GM19328 (cell line): ENCODE results near the gene IL1RAPL2.
"Not testable (repeated sequence)": the region's sequence is repeated elsewhere in the genome, so short reads cannot be mapped to it uniquely, and the experiment has no call there.

Experiments used
- ATAC-seq: cut with Tn5 transposase; IDR thresholded peaks from one replicate; pipeline ENCODE4 v1.9.1; 2021; ENCODE audit warnings: mild to moderate bottlenecking, moderate library complexity; ENCODE audit not compliant: unreplicated experiment

The IL1RAPL2 gene

DNA sequence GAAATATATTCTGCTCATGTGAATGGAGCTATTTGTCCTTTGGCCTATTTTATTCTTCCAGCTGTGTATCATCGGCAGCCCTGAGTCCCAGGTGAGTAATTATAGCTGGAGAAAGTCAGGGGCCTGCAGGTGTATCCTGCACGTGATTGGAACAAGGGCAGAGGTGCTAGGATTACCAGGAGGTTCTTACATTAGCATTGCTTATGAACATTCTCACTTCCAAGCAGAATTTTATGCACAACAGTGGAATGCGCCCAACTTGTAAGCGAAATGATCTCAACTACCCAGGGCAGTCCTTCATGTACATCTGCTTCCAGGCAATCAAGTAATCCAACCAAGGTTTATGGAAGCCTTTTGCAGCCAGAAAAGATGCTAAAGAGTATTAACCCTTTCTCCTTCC, 1187.4 kb downstream of the IL1RAPL2 start:
- ATAC-seq: no peak

DNA sequence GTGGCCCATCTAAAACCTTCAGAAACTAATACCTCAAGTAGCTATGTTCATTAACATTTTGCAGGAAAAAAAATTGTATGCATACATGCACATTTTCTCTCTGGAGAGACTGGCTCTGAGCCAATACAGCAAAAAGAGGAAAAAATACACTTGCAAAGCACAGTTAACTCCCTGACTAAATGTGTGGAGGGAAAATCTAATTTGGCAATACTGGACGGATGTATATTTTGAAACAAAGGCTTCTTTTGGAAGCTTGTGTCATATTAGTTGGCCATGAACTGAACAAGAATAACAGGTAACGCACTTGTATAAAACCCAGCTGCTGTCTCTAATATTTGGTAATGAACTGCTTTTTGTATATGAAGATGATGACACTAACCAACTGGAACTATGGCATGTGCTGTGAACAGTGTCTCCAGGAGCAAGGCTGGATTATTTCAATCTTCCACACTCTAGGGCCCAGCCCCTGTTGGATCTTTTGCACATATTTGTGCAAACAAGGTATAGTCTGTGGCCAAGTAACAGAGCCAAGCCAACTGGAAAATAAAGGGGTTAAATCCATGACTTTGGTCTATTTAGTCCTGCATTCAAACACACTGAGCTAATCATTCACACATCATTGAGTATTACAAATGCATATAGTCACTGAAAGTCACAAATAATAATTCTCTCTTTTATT, 1188.4 kb downstream of the IL1RAPL2 start:
- ATAC-seq: no peak

DNA sequence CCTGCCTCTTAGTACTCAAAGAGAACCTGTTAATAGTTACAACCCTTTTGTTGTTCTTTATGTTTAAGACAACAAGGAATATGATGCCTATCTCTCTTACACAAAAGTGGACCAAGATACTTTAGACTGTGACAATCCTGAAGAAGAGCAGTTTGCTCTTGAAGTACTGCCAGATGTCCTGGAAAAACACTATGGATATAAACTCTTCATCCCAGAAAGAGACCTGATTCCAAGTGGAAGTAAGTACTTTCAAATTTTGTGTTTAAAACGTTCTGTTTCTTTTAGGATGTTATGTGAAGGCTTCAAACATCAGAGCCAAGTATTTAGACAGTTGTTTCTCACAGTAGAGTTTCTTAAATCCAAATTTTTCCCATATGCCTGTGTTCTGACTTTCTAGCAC, 1189.1 kb downstream of the IL1RAPL2 start:
- ATAC-seq: no peak

DNA sequence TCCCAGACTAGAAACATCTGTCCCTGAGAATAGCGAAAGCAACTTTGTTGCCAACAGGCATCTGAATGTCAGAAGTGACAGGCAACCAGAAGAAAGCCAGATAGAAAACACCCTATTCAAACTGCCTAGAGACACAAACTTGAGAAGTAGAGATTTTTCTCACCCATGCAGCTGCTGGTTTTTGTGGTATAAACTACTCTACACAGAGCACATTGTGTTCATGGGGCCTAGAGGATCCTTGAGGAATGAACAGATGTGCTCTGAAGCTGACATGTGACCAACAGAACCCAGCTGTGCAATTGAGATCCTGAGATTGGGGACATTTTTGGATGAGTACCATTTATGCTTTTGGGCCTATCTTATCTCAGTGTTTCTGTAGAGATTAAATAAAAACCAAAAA, 1192.8 kb downstream of the IL1RAPL2 start:
- ATAC-seq: no peak

DNA sequence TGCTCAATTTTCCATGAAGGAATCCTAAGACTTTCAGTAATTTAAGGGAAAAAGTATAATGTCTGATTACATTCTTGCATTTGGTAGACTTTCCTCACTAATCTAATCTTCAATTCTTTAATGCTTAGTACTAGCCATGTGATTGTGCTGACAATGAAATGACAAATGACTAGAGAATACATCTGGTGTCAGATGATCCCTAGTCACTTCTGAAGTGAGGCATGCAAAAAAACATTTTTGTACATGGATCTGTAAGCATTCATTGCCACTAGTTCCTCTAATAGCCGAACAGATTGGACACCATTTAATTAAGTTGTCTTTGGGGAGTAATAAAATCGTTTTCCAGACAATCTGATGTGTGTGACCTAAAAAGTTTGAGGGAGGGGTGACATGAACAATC, 1193.6 kb downstream of the IL1RAPL2 start:
- ATAC-seq: no peak

DNA sequence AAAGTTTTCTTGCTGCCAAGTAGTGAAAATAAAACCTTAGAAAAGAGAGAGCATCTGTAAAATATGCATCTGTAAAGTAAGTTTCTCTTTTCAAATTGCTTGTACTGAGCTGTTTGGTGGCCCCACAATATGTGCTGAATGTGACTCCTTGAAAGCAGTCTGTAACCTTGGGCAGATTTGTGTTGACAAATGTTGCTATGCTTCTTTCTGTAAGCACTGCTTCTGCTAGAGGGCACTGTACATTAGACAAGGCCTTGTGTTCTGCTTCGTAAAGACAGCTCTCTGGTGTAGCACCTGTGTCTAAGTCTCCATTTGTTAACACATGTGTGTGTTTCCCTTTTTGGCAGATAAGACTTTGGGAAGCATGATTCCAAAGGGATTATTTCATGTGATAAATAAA, 1199.7 kb downstream of the IL1RAPL2 start:
- ATAC-seq: no peak

DNA sequence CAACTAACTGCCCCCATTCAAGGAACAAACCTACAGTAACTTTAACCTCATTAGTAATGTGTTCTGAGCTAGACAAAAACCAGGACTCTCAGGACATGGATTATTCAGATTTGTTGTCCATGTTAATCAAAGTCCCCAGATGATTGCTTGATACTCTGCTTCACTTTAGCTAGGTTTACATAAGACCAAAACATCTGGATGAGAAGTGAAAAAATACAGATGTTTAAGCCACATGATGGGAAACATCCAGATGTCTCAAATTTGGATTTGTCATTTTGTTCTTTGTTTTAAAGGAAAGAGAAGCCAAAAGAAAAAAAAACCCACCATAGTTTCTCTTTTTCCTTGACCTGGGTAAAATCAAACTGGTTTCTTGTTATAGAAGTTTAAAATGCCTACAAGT, 1207.8 kb downstream of the IL1RAPL2 start:
- no peak for ATAC-seq

DNA sequence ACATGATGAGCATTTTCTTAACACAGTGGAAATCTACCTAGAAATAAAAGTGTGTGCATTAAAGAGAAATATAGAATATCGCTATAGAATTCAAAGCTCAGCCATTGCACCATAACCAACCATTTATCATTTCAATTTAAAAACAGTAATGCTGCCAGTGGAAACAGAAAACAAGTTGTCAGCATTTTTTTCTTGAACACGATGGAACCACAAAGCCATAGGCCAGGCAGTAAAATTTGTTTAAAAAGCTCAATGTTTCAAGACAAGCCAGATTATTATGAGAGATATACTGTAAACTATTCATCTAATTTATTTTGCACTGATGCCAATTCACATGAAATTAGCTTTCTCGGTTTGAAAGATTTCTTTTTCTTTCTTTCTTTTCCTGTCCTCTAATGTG, 1209.7 kb downstream of the IL1RAPL2 start:
- ATAC-seq: no peak

DNA sequence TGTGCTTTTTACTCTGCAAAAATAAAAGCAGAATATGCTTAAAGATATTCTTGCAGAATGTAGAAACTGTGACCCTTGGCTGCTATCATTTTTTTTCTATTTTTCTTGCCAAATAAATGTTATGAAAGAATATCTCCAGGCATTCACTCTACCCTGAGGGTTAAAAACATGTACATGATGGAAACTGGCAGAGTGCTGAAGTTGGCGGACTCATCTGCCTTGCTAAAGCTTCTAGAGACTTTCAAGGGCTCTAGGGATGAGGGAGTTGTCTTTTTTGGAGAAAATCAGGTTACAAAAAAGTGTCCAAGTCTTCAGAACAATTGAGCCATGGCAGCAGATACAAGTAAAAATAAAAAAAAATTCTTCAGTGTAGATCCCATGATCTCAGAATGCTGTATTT, 1215.8 kb downstream of the IL1RAPL2 start:
- no peak for ATAC-seq

DNA sequence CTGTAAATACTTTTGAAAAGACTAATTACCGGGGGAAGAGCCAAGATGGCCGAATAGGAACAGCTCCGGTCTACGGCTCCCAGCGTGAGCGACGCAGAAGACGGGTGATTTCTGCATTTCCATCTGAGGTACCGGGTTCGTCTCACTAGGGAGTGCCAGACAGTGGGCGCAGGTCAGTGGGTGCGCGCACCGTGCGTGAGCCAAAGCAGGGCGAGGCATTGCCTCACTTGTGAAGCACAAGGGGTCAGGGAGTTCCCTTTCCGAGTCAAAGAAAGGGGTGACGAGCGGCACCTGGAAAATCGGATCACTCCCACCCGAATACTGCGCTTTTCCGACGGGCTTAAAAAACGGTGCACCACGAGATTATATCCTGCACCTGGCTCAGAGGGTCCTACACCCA, 1230.9 kb downstream of the IL1RAPL2 start:
- not testable (repeated sequence) for ATAC-seq

DNA sequence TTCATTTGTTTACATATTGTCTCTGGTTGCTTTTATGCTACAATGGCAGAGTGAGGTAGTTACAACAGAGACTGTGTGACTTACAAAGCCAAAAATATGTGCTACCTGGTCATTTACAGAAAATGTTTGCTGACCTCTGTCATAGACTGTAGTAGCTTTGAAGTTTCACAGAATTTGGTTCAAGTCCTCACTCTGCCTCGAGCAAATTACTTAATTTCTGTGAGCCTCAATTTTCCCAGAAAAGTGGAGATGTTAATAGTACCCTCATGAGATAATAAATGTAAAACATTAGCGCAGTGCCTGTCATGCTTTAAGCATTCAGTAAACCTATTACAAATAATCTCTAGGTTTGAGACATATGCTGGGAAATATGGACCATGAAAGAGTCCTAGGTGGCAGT, 1237.9 kb downstream of the IL1RAPL2 start:
- ATAC-seq: no peak

DNA sequence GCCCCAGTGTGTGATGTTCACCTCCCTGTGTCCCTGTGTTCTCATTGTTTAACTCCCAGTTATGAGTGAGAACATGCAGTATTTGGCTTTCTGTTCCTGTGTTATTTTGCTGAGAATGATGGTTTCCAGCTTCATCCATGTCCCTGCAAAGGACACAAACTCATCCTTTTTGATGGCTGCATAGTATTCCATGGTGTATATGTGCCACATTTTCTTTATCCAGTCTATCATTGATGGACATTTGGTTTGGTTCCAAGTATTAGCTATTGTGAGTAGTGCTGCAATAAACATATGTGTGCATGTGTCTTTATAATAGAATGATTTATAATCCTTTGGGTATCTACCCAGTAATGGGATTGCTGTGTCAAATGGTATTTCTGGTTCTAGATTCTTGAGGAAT, 1239.7 kb downstream of the IL1RAPL2 start:
- not testable (repeated sequence) for ATAC-seq

DNA sequence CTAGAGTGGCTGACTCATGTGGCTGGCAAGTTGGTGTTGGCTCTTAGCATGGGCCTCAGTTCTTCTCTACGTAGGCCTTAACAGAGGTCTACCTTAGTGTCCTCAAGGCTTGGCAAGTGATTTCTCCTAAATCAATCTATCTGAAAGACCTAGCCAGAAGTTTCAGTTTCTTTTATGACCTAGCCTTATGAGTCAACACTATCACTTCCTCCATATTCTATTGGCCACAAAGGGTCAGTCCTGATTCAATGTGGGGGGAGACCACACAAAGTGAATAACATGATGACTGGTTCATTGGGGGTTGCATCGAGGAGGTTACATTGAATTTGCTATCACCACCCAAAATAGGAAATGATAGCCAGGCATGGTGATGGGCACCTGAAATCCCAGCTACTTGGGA, 1250.5 kb downstream of the IL1RAPL2 start:
- ATAC-seq: no peak
